Cerebellar nuclear complex (tissue), 1 donor: ENCODE measurements around the gene IQSEC3.
"Not testable (repeated sequence)": the region's sequence is repeated elsewhere in the genome, so short reads cannot be mapped to it uniquely, and the experiment has no call there.

ENCODE experiments used
- DNase-seq, 2 experiments: peaks; one replicate each; lab custom pipeline; 2025; lab: John Stamatoyannopoulos, UW

The IQSEC3 gene

GRCh38 chr12:111699-112493 lies 45.3 kb downstream of the IQSEC3 start:
- DNase-seq = no peak

- DNase-seq = no peak
Measured at GRCh38 chr12:113347-113746, 46.8 kb downstream of the IQSEC3 start.

- DNase-seq = no peak
Measured at GRCh38 chr12:114626-115211, 48.2 kb downstream of the IQSEC3 start.

- no peak for DNase-seq
Measured at GRCh38 chr12:115518-115917, 49.0 kb downstream of the IQSEC3 start.

- no peak for DNase-seq
Measured at GRCh38 chr12:115960-116915, 49.7 kb downstream of the IQSEC3 start.

- no peak for DNase-seq
Measured at GRCh38 chr12:117311-117710, 50.7 kb downstream of the IQSEC3 start.

GRCh38 chr12:117816-118345 lies 51.3 kb downstream of the IQSEC3 start:
- peak; percentile 19 to 57 for DNase-seq

GRCh38 chr12:118591-118990 lies 52.0 kb downstream of the IQSEC3 start:
- DNase-seq = no peak

GRCh38 chr12:120951-121350 lies 54.4 kb downstream of the IQSEC3 start:
- DNase-seq = no peak

- DNase-seq = no peak
Measured at GRCh38 chr12:121647-122046, 55.1 kb downstream of the IQSEC3 start.

- no peak for DNase-seq
Measured at GRCh38 chr12:125075-125474, 58.5 kb downstream of the IQSEC3 start.

- DNase-seq = no peak
Measured at GRCh38 chr12:125566-125965, 59.0 kb downstream of the IQSEC3 start.

GRCh38 chr12:128079-128478 lies 61.5 kb downstream of the IQSEC3 start:
- no peak for DNase-seq

- DNase-seq = no peak
Measured at GRCh38 chr12:129001-129400, 62.4 kb downstream of the IQSEC3 start.

GRCh38 chr12:130519-130918 lies 64.0 kb downstream of the IQSEC3 start:
- DNase-seq = no peak

- DNase-seq = no peak
Measured at GRCh38 chr12:131008-131407, 64.4 kb downstream of the IQSEC3 start.

- DNase-seq = no peak
Measured at GRCh38 chr12:131732-132495, 65.3 kb downstream of the IQSEC3 start.

- not testable (repeated sequence) for DNase-seq
Measured at GRCh38 chr12:133616-134232, 67.2 kb downstream of the IQSEC3 start.

- no peak for DNase-seq
Measured at GRCh38 chr12:135138-135537, 68.6 kb downstream of the IQSEC3 start.

GRCh38 chr12:138171-138897 lies 71.8 kb downstream of the IQSEC3 start:
- DNase-seq = no peak
